GM12878 (cell line): ENCODE data around the gene IFT122. TPM values are rescaled to one million over a fixed set of nuclear protein-coding genes. Genes with fewer than 3 reads are reported as not detected.

Source experiments
- ATAC-seq: fragments of 200-7000 bp; cut with Tn5 transposase; 3 replicates; pipeline ENCODE4 v1.9.1; 2020; ENCODE audit warnings: mild to moderate bottlenecking, moderate library complexity
- BruUV-seq: library from RNA; stranded (reverse); fragments of 400-500 nt; replicated peaks from 2 replicates; lab custom pipeline; 2021; lab: Mats Ljungman, UMichigan
- CTCF ChIA-PET: fragments of 300-600 bp; sonication (Branson Sonifier 250); formaldehyde crosslinking; extraction: SDS; loops from one replicate; lab custom pipeline; 2021; ENCODE audit warnings: inconsistent platforms; lab: Yijun Ruan, JAX
- POLR2A ChIA-PET: fragments of 350-600 bp; formaldehyde crosslinking; extraction: SDS; loops from one replicate; lab custom pipeline; 2021; ENCODE audit warnings: inconsistent platforms; lab: Charles Lee
- RAD21 ChIA-PET: fragments of 300-600 bp; sonication (Branson Sonifier 250); formaldehyde crosslinking; loops from one replicate; lab custom pipeline; 2023; ENCODE audit warnings: antibody characterized with exemption; ENCODE audit not compliant: unreplicated experiment; lab: Charles Lee
- SMC1A ChIA-PET: fragments of 300-600 bp; sonication (Branson Sonifier 250); formaldehyde crosslinking; loops from one replicate; lab custom pipeline; 2023; ENCODE audit not compliant: unreplicated experiment, uncharacterized antibody; lab: Charles Lee
- DNase-seq: peaks from one replicate; pipeline ENCODE4 v3.0.0-alpha.2; 2011; ENCODE audit warnings: low read depth, low spot score
- FAIRE-seq: peaks from 3 replicates; lab custom pipeline; 2011; peaks lifted over from hg19 to GRCh38; lab: Jason Lieb, UNC
- H2AFZ ChIP-seq: 2 replicates; pipeline ENCODE4 v1.6.0; 2011; ENCODE audit warnings: low read depth, low read length, control low read depth; ENCODE audit not compliant: control insufficient read depth
- H3K27ac ChIP-seq: 2 replicates; pipeline ENCODE4 v1.5.1; 2011; ENCODE audit warnings: control low read depth; ENCODE audit not compliant: control insufficient read depth, insufficient read depth
- H3K27me3 ChIP-seq, 2 experiments: replicated peaks in 1 of 2; 2 replicates each; pipeline versions ENCODE4 v1.6.0 to v1.6.1; 2011; ENCODE audit warnings: low read length in 1 of 2; ENCODE audit not compliant: control insufficient read depth in 2 of 2, insufficient read depth in 2 of 2
- H3K36me3 ChIP-seq, 2 experiments: 2 replicates each; pipeline ENCODE4 v1.5.1; 2011; ENCODE audit warnings: low read length in 1 of 2; ENCODE audit not compliant: control insufficient read depth in 2 of 2, insufficient read depth in 2 of 2
- H3K4me1 ChIP-seq: 2 replicates; pipeline ENCODE4 v1.6.1; 2011; ENCODE audit warnings: mild to moderate bottlenecking, low read length, moderate library complexity, mixed read lengths; ENCODE audit not compliant: control insufficient read depth, insufficient read depth
- H3K4me2 ChIP-seq: 2 replicates; pipeline ENCODE4 v1.6.0; 2011; ENCODE audit warnings: control low read depth; ENCODE audit not compliant: control insufficient read depth, insufficient read depth
- H3K4me3 ChIP-seq: fragments of 200-600 bp; sonication (generic); 2 replicates; pipeline ENCODE4 v1.5.1; 2016
- H3K79me2 ChIP-seq: 2 replicates; pipeline ENCODE4 v1.6.0; 2011; ENCODE audit warnings: low read length; ENCODE audit not compliant: control insufficient read depth, insufficient read depth
- H3K9ac ChIP-seq: 2 replicates; pipeline ENCODE4 v1.8.0; 2011; ENCODE audit warnings: low read length, control low read depth, mixed read lengths; ENCODE audit not compliant: control insufficient read depth, insufficient read depth
- H3K9me3 ChIP-seq: replicated peaks from 3 replicates; pipeline ENCODE4 v1.5.1; 2011; ENCODE audit warnings: mild to moderate bottlenecking, low read length; ENCODE audit not compliant: control insufficient read depth, insufficient read depth
- H4K20me1 ChIP-seq: 2 replicates; pipeline ENCODE4 v1.6.0; 2011; ENCODE audit not compliant: control insufficient read depth, insufficient read depth
- ASH2L ChIP-seq: fragments of 300-600, 200-600 bp; sonication (generic); IDR thresholded peaks from 2 replicates; pipeline ENCODE4 v1.6.1; 2017; ENCODE audit warnings: low read depth, mild to moderate bottlenecking, borderline replicate concordance
- EP300 ChIP-seq, 2 experiments: fragments of 150-350 bp in 1 of 2; IDR thresholded peaks; 2 replicates each; pipeline ENCODE4 v1.6.1; 2011 to 2012; ENCODE audit warnings: low read depth in 2 of 2, low read length in 2 of 2, borderline replicate concordance in 1 of 2, improper control_type of control experiment in 1 of 2, inconsistent platforms in 1 of 2; ENCODE audit not compliant: control insufficient read depth in 1 of 2
- JUNB ChIP-seq: IDR thresholded peaks from 2 replicates; pipeline ENCODE4 v1.6.1; 2016; ENCODE audit warnings: antibody characterized with exemption, mild to moderate bottlenecking
- LARP7 ChIP-seq: fragments of 450-650 bp; IDR thresholded peaks from 2 replicates; pipeline ENCODE4 v1.6.1; 2017; ENCODE audit warnings: mild to moderate bottlenecking
- MYB ChIP-seq: fragments of 150-350 bp; IDR thresholded peaks from 2 replicates; pipeline ENCODE4 v1.6.1; 2014; ENCODE audit warnings: mild to moderate bottlenecking, low read depth, low read length, borderline replicate concordance
- PAX8 ChIP-seq: fragments of 450-650 bp; IDR thresholded peaks from 2 replicates; pipeline ENCODE4 v1.6.1; 2017; ENCODE audit warnings: mild to moderate bottlenecking, moderate library complexity
- SMAD5 ChIP-seq: IDR thresholded peaks from 2 replicates; pipeline ENCODE4 v1.6.1; 2016; ENCODE audit warnings: antibody characterized with exemption, low read depth
- SREBF1 ChIP-seq: IDR thresholded peaks from 2 replicates; pipeline ENCODE4 v1.6.1; 2012; ENCODE audit warnings: mild to moderate bottlenecking, low read length
- ZNF384 ChIP-seq: IDR thresholded peaks from 2 replicates; pipeline ENCODE4 v1.6.1; 2012; ENCODE audit warnings: low read depth, mild to moderate bottlenecking, low read length, improper control_type of control experiment, borderline replicate concordance
- WGBS: methylation state at CpG from one replicate; pipeline ENCODE4 v1.1.6; 2016; ENCODE audit warnings: low lambda C conversion rate; ENCODE audit not compliant: insufficient replicate concordance, insufficient coverage; ENCODE audit errors: missing lambda C conversion rate; 5-methylcytosine and 5-hydroxymethylcytosine counted together
- in situ Hi-C: fragments of 300-500 bp; cut with MboI; formaldehyde crosslinking; loops from 9 replicates; pipeline ENCODE4 v1.14.3; 2018; ENCODE audit warnings: mixed read lengths
- intact Hi-C: fragments of 100-400 bp; cut with micrococcal nuclease; formaldehyde crosslinking; loops from one replicate; pipeline ENCODE4 v1.14.2; 2022; ENCODE audit not compliant: unreplicated experiment
- polyA plus RNA-seq, 11 experiments: library from polyadenylated mRNA; depleted of rRNA in 4 of 11; unstranded in 6 of 11; stranded (reverse) in 5 of 11; fragments of >200 nt; fragmentation: Nextera tagmentation in 4 of 11; fragmentation: Illumina TruSeq in 1 of 11; extraction: Ambion mirVana in 4 of 11; extraction: Trizol in 1 of 11; gene quantifications; 1 replicate in 1 of 11; 2 replicates in 10 of 11; pipeline versions ENCODE4 v1.2.1 to v1.2.3, GENCODE V29; 2011 to 2016; ENCODE audit warnings: inconsistent platforms in 2 of 11, missing spikeins in 2 of 11, low read depth in 1 of 11
- total RNA-seq, 4 experiments: library from RNA; depleted of rRNA in 3 of 4; stranded (reverse); fragments of >200 nt in 3 of 4; fragmentation: Illumina TruSeq in 1 of 4; extraction: Trizol in 1 of 4; gene quantifications; 2 replicates each; pipeline versions ENCODE4 v1.2.1 to v1.2.3, GENCODE V29; 2013 to 2021
- TF ChIP-seq, protein P1 (sequence below): fragments of 450-650 bp; IDR thresholded peaks from 2 replicates; pipeline ENCODE4 v1.6.1; 2016; ENCODE audit warnings: mild to moderate bottlenecking
- TF ChIP-seq, protein P2 (sequence below): IDR thresholded peaks from 2 replicates; pipeline ENCODE4 v1.6.1; 2012; ENCODE audit warnings: low read depth, low read length, improper control_type of control experiment
- TF ChIP-seq, protein P3 (sequence below): fragments of 450-650 bp; formaldehyde crosslinking; IDR thresholded peaks from 2 replicates; pipeline ENCODE4 v1.4.0; 2022; ENCODE audit warnings: mild to moderate bottlenecking, moderate library complexity
- TF ChIP-seq, protein P4 (sequence below): fragments of 450-650 bp; IDR thresholded peaks from 2 replicates; pipeline ENCODE4 v1.6.1; 2017; ENCODE audit warnings: mild to moderate bottlenecking, moderate library complexity

The IFT122 gene
- total and polyA plus RNA-seq, 10 of the 15 experiments (the other 5 are each of a cell fraction or from before 2014, with no cell fraction given), result 1.8 to 19.2 (median 8.4) TPM

DNA sequence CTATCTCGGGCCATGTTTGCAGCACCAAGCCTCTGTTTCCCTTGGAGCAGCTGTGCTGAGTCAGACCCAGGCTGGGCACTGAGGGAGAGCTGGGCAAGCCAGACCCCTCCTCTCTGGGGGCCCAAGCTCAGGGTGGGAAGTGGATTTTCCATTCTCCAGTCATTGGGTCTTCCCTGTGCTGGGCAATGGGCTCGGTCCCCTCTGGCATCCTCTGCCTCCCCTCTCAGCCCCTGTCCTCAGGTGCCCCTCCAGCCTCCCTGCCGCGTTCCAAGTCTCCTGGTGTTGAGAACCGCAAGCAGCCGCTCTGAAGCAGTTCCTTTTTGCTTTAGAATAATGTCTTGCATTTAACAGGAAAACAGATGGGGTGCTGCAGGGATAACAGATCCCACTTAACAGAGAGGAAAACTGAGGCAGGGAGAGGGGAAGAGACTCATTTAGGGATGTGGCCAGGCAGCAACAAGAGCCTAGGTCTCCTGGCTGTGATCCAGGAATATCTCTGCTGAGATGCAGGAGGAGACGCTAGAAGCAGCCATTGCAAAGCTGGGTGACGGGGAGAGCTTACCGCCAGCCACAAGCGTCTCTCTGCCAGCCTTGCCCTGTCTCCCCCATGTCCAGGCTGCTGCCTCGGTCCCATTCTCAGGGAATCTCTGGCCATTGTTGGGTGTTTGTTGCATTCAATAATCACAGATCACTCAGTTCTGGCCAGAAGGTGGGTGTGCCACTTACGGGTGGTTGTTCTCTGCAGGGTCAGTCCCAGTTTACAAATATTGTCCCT lies 89.6 kb downstream of the IFT122 start:
- ATAC-seq (no peak), FAIRE-seq (no peak), DNase-seq (no peak)
- Histone ChIP-seq H4K20me1 (no peaks in the 10 kb centered on the region), H3K4me2 (no peak overlapping the region), H3K27ac (no peak overlapping the region), H3K9ac (no peak overlapping the region), H3K9me3 (no peaks in the 10 kb centered on the region), H3K4me1 (peaks cover 12% of the 10 kb centered on the region), H3K79me2 (no peaks in the 10 kb centered on the region), H3K4me3 (no peak overlapping the region), H3K36me3 (no peaks in the 10 kb centered on the region), H3K27me3 (no peaks in the 10 kb centered on the region), H2AFZ (no peak overlapping the region)
- POLR2A ChIA-PET, result no interaction called here
- intact Hi-C loops (no loop called here), in situ Hi-C loops (no loop called here)
- BruUV-seq, result no TSS peak
- WGBS, result 61% methylated on average over 12 of the region's 12 CpGs
- RAD21 ChIA-PET, result no interaction called here
- SMC1A ChIA-PET, result no interaction called here
- CTCF ChIA-PET, result interaction anchor here (2.1 kb wide), 1 partner anchor 404 kb away, joined by 4 read pairs; no protein-coding TSS in a partner anchor
- TF ChIP-seq PAX8, result no peak
- no peak for TF ChIP-seq SMAD5
- TF ChIP-seq, protein P1, sequence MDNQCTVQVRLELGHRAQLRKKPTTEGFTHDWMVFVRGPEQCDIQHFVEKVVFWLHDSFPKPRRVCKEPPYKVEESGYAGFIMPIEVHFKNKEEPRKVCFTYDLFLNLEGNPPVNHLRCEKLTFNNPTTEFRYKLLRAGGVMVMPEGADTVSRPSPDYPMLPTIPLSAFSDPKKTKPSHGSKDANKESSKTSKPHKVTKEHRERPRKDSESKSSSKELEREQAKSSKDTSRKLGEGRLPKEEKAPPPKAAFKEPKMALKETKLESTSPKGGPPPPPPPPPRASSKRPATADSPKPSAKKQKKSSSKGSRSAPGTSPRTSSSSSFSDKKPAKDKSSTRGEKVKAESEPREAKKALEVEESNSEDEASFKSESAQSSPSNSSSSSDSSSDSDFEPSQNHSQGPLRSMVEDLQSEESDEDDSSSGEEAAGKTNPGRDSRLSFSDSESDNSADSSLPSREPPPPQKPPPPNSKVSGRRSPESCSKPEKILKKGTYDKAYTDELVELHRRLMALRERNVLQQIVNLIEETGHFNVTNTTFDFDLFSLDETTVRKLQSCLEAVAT, result no peak
- no peak for TF ChIP-seq ZNF384
- TF ChIP-seq, protein P2, sequence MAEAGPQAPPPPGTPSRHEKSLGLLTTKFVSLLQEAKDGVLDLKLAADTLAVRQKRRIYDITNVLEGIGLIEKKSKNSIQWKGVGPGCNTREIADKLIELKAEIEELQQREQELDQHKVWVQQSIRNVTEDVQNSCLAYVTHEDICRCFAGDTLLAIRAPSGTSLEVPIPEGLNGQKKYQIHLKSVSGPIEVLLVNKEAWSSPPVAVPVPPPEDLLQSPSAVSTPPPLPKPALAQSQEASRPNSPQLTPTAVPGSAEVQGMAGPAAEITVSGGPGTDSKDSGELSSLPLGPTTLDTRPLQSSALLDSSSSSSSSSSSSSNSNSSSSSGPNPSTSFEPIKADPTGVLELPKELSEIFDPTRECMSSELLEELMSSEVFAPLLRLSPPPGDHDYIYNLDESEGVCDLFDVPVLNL, result no peak
- TF ChIP-seq, protein P3, sequence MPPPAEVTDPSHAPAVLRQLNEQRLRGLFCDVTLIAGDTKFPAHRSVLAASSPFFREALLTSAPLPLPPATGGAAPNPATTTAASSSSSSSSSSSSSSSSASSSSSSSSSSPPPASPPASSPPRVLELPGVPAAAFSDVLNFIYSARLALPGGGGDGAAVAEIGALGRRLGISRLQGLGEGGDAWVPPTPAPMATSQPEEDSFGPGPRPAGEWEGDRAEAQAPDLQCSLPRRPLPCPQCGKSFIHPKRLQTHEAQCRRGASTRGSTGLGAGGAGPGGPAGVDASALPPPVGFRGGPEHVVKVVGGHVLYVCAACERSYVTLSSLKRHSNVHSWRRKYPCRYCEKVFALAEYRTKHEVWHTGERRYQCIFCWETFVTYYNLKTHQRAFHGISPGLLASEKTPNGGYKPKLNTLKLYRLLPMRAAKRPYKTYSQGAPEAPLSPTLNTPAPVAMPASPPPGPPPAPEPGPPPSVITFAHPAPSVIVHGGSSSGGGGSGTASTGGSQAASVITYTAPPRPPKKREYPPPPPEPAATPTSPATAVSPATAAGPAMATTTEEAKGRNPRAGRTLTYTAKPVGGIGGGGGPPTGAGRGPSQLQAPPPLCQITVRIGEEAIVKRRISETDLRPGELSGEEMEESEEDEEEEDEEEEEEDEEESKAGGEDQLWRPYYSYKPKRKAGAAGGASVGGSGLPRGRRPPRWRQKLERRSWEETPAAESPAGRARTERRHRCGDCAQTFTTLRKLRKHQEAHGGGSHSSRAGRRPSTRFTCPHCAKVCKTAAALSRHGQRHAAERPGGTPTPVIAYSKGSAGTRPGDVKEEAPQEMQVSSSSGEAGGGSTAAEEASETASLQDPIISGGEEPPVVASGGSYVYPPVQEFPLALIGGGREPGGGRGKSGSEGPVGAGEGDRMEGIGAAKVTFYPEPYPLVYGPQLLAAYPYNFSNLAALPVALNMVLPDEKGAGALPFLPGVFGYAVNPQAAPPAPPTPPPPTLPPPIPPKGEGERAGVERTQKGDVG (CRISPR knock-in tag), result no peak
- no peak for TF ChIP-seq JUNB
- TF ChIP-seq, protein P4, sequence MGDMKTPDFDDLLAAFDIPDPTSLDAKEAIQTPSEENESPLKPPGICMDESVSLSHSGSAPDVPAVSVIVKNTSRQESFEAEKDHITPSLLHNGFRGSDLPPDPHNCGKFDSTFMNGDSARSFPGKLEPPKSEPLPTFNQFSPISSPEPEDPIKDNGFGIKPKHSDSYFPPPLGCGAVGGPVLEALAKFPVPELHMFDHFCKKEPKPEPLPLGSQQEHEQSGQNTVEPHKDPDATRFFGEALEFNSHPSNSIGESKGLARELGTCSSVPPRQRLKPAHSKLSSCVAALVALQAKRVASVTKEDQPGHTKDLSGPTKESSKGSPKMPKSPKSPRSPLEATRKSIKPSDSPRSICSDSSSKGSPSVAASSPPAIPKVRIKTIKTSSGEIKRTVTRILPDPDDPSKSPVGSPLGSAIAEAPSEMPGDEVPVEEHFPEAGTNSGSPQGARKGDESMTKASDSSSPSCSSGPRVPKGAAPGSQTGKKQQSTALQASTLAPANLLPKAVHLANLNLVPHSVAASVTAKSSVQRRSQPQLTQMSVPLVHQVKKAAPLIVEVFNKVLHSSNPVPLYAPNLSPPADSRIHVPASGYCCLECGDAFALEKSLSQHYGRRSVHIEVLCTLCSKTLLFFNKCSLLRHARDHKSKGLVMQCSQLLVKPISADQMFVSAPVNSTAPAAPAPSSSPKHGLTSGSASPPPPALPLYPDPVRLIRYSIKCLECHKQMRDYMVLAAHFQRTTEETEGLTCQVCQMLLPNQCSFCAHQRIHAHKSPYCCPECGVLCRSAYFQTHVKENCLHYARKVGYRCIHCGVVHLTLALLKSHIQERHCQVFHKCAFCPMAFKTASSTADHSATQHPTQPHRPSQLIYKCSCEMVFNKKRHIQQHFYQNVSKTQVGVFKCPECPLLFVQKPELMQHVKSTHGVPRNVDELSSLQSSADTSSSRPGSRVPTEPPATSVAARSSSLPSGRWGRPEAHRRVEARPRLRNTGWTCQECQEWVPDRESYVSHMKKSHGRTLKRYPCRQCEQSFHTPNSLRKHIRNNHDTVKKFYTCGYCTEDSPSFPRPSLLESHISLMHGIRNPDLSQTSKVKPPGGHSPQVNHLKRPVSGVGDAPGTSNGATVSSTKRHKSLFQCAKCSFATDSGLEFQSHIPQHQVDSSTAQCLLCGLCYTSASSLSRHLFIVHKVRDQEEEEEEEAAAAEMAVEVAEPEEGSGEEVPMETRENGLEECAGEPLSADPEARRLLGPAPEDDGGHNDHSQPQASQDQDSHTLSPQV, result no peak
- no peak for TF ChIP-seq LARP7
- no peak for TF ChIP-seq SREBF1
- TF ChIP-seq ASH2L, result no peak
- TF ChIP-seq EP300 (IDR thresholded peaks at IDR 0.05; ENCODE audit: borderline replicate concordance in 1 of 2, control insufficient read depth in 1 of 2, low read depth in 2 of 2, low read length in 2 of 2), result no peak
- TF ChIP-seq MYB, result no peak
